Liver (tissue), 9 donors: ENCODE results near the gene PRG3. TPM values are rescaled to one million over a fixed set of nuclear protein-coding genes. Genes with fewer than 3 reads are reported as not detected.

Source experiments
- DNase-seq: peaks from one replicate; pipeline ENCODE4 v3.0.0-alpha.2; 2017; ENCODE audit warnings: low spot score
- H3K27ac ChIP-seq, 2 donors: one replicate each; pipeline ENCODE4 v1.7.0; 2013; ENCODE audit warnings: inconsistent platforms in 2 of 2, low read length in 2 of 2, control low read depth in 1 of 2, low read depth in 1 of 2, mild to moderate bottlenecking in 1 of 2
- H3K27me3 ChIP-seq, 4 donors: one replicate each; pipeline versions ENCODE4 v1.6.1 to v1.7.0; 2013; ENCODE audit warnings: low read length in 3 of 4, inconsistent platforms in 1 of 4, mild to moderate bottlenecking in 1 of 4, moderate library complexity in 1 of 4; ENCODE audit not compliant: control insufficient read depth in 4 of 4, insufficient read depth in 4 of 4
- H3K36me3 ChIP-seq, 4 donors: one replicate each; pipeline versions ENCODE4 v1.6.1 to v1.7.0; 2013; ENCODE audit warnings: low read length in 3 of 4, mild to moderate bottlenecking in 3 of 4, low read depth in 1 of 4, moderate library complexity in 1 of 4; ENCODE audit not compliant: control insufficient read depth in 4 of 4, insufficient read depth in 3 of 4
- H3K4me1 ChIP-seq, 4 donors: one replicate each; pipeline versions ENCODE4 v1.6.1 to v1.7.0; 2013; ENCODE audit warnings: low read length in 3 of 4, mild to moderate bottlenecking in 3 of 4, moderate library complexity in 1 of 4; ENCODE audit not compliant: control insufficient read depth in 4 of 4, insufficient read depth in 4 of 4
- H3K4me3 ChIP-seq, 3 donors: one replicate each; pipeline versions ENCODE4 v1.6.1 to v1.7.0; 2013; ENCODE audit warnings: low read length in 3 of 3, control low read depth in 1 of 3, low read depth in 1 of 3, mild to moderate bottlenecking in 1 of 3
- H3K9ac ChIP-seq, 2 donors: one replicate each; pipeline ENCODE4 v1.7.0; 2013; ENCODE audit warnings: low read length in 2 of 2, mild to moderate bottlenecking in 2 of 2, moderate library complexity in 2 of 2, control low read depth in 1 of 2, low read depth in 1 of 2
- H3K9me3 ChIP-seq, 4 donors: one replicate each; pipeline versions ENCODE4 v1.6.1 to v1.7.0; 2013; ENCODE audit warnings: low read length in 3 of 4; ENCODE audit not compliant: control insufficient read depth in 4 of 4
- CTCF ChIP-seq: fragments of 150-350 bp; IDR thresholded peaks from 2 replicates; pipeline ENCODE4 v1.5.1; 2017; ENCODE audit warnings: improper control_type of control experiment, low read depth, low read length; ENCODE audit not compliant: missing input control
- EGR1 ChIP-seq, 2 donors: IDR thresholded peaks; 2 replicates each; pipeline ENCODE4 v1.6.1; 2016 to 2018; ENCODE audit warnings: antibody characterized with exemption in 2 of 2, low read depth in 2 of 2
- FOXA1 ChIP-seq: IDR thresholded peaks from 2 replicates; pipeline ENCODE4 v1.6.1; 2016; ENCODE audit warnings: antibody characterized with exemption
- FOXA2 ChIP-seq: IDR thresholded peaks from 2 replicates; pipeline ENCODE4 v1.6.1; 2016; ENCODE audit warnings: antibody characterized with exemption
- GABPA ChIP-seq, 2 donors: IDR thresholded peaks in 1 of 2; conservative IDR thresholded peaks in 1 of 2; 2 replicates each; pipeline ENCODE4 v1.6.1; 2016; ENCODE audit warnings: antibody characterized with exemption in 2 of 2, mild to moderate bottlenecking in 1 of 2, moderate library complexity in 1 of 2
- HNF4A ChIP-seq, 2 donors: conservative IDR thresholded peaks; 2 replicates each; pipeline ENCODE4 v1.6.1; 2016; ENCODE audit warnings: antibody characterized with exemption in 2 of 2, mild to moderate bottlenecking in 2 of 2
- HNF4G ChIP-seq: IDR thresholded peaks from 2 replicates; pipeline ENCODE4 v1.6.1; 2016; ENCODE audit warnings: antibody characterized with exemption
- JUND ChIP-seq, 2 donors: IDR thresholded peaks; 2 replicates each; pipeline ENCODE4 v1.6.1; 2016; ENCODE audit warnings: antibody characterized with exemption in 2 of 2
- NR2F2 ChIP-seq: IDR thresholded peaks from 2 replicates; pipeline ENCODE4 v1.6.1; 2016; ENCODE audit warnings: antibody characterized with exemption
- RAD21 ChIP-seq, 2 donors: IDR thresholded peaks; 2 replicates each; pipeline ENCODE4 v1.6.1; 2016; ENCODE audit warnings: antibody characterized with exemption in 2 of 2, mild to moderate bottlenecking in 2 of 2
- REST ChIP-seq: IDR thresholded peaks from 2 replicates; pipeline ENCODE4 v1.6.1; 2016; ENCODE audit warnings: antibody characterized with exemption, mild to moderate bottlenecking
- RXRA ChIP-seq, 2 donors: IDR thresholded peaks; 2 replicates each; pipeline ENCODE4 v1.6.1; 2017 to 2018; ENCODE audit warnings: antibody characterized with exemption in 2 of 2, mild to moderate bottlenecking in 1 of 2
- SP1 ChIP-seq: IDR thresholded peaks from 2 replicates; pipeline ENCODE4 v1.6.1; 2018; ENCODE audit warnings: antibody characterized with exemption, mild to moderate bottlenecking
- TAF1 ChIP-seq: conservative IDR thresholded peaks from 2 replicates; pipeline ENCODE4 v1.6.1; 2016; ENCODE audit warnings: antibody characterized with exemption, mild to moderate bottlenecking
- YY1 ChIP-seq: IDR thresholded peaks from 2 replicates; pipeline ENCODE4 v1.6.1; 2016; ENCODE audit warnings: antibody characterized with exemption, mild to moderate bottlenecking
- ZBTB33 ChIP-seq: IDR thresholded peaks from 2 replicates; pipeline ENCODE4 v1.6.1; 2016; ENCODE audit warnings: antibody characterized with exemption
- WGBS: extraction: QIAGEN DNeasy Blood & Tissue Kit; methylation state at CpG from one replicate; pipeline ENCODE4 v1.1.7; 2013; 5-methylcytosine and 5-hydroxymethylcytosine counted together
- polyA plus RNA-seq, 2 donors: library from polyadenylated mRNA; stranded (reverse) in 1 of 2; unstranded in 1 of 2; fragments of 200-250 nt in 1 of 2; fragments of >200 nt in 1 of 2; fragmentation: Nextera tagmentation in 1 of 2; extraction: Ambion mirVana in 1 of 2; gene quantifications; one replicate each; pipeline versions ENCODE4 v1.2.1 to v1.2.3, GENCODE V29; 2013 to 2015
- total RNA-seq, 2 donors: library from RNA; depleted of rRNA; stranded (reverse); fragments of >200 nt; gene quantifications; one replicate each; pipeline ENCODE4 v1.2.3, GENCODE V29; 2014
- donor health status: healthy.
- donor health status: healthy.
- donor health status: healthy.
- donor health status: healthy.
- donor health status: healthy.

Gene PRG3
- total and polyA plus RNA-seq, 4 donors: 0.22 to 4.9 TPM; not detected in 2

GRCh38 chr11:57357310-57357709 lies 23.6 kb downstream of the PRG3 start:
- 95% methylated on average over 3 of the region's 3 CpGs for WGBS
- H3K27ac ChIP-seq: no peak overlapping the region

More at GRCh38 chr11:57357310-57357709, 23.6 kb downstream of the PRG3 start:
- Histone ChIP-seq H3K9me3 (no peaks in the 10 kb centered on the region), H3K9ac (no peak overlapping the region), H3K36me3 (no peaks in the 10 kb centered on the region), H3K4me1 (peaks cover 0 to 9% (median 2%) of the 10 kb centered on the region in 4 donors), H3K27me3 (no peaks in the 10 kb centered on the region), H3K4me3 (no peak overlapping the region)
- TF ChIP-seq TAF1 (no peak), FOXA1 (no peak), YY1 (no peak), NR2F2 (no peak), ZBTB33 (no peak), RAD21 (IDR thresholded peaks at IDR 0.05) (no peak), HNF4A (conservative IDR thresholded peaks at IDR 0.05) (no peak), SP1 (no peak), FOXA2 (no peak), RXRA (IDR thresholded peaks at IDR 0.05) (no peak), REST (no peak), EGR1 (IDR thresholded peaks at IDR 0.05; ENCODE audit: low read depth in 2 of 2) (no peak), HNF4G (no peak), GABPA (IDR thresholded peaks at IDR 0.05 in 1 of 2, conservative IDR thresholded peaks at IDR 0.05 in 1 of 2) (no peak), JUND (IDR thresholded peaks at IDR 0.05) (no peak), CTCF (no peak)
- DNase-seq: no peak
